GM18870 (cell line): Measurements from ENCODE around the gene TDO2.
"Not testable (repeated sequence)": the region's sequence is repeated elsewhere in the genome, so short reads cannot be mapped to it uniquely, and the experiment has no call there.

Experiments
- ATAC-seq: cut with Tn5 transposase; IDR thresholded peaks from one replicate; pipeline ENCODE4 v1.9.1; 2021; ENCODE audit warnings: moderate library complexity; ENCODE audit not compliant: unreplicated experiment

Gene TDO2

GRCh38 chr4:155906554-155907247 lies 3.2 kb downstream of the TDO2 start:
- ATAC-seq, result no peak

- ATAC-seq, result no peak
Measured at GRCh38 chr4:155907556-155907955, 4.1 kb downstream of the TDO2 start.

GRCh38 chr4:155908187-155909139 lies 5.0 kb downstream of the TDO2 start:
- no peak for ATAC-seq

- ATAC-seq, result no peak
Measured at GRCh38 chr4:155909615-155910226, 6.2 kb downstream of the TDO2 start.

GRCh38 chr4:155911905-155912304 lies 8.4 kb downstream of the TDO2 start:
- no peak for ATAC-seq

- no peak for ATAC-seq
Measured at GRCh38 chr4:155914782-155915181, 11.3 kb downstream of the TDO2 start.

- no peak for ATAC-seq
Measured at GRCh38 chr4:155921597-155921996, 18.1 kb downstream of the TDO2 start.

- ATAC-seq, result no peak
Measured at GRCh38 chr4:155924637-155925036, 21.1 kb downstream of the TDO2 start.

GRCh38 chr4:155929833-155930232 lies 26.3 kb downstream of the TDO2 start:
- peak; percentile 65 for ATAC-seq

GRCh38 chr4:155930330-155930729 lies 26.8 kb downstream of the TDO2 start:
- ATAC-seq, result no peak

- no peak for ATAC-seq
Measured at GRCh38 chr4:155931634-155932033, 28.1 kb downstream of the TDO2 start.

- ATAC-seq, result not testable (repeated sequence)
Measured at GRCh38 chr4:155934634-155935033, 31.1 kb downstream of the TDO2 start.

- ATAC-seq, result no peak
Measured at GRCh38 chr4:155935389-155935986, 32.0 kb downstream of the TDO2 start.

- no peak for ATAC-seq
Measured at GRCh38 chr4:155941085-155941790, 37.7 kb downstream of the TDO2 start.

GRCh38 chr4:155941820-155942219 lies 38.3 kb downstream of the TDO2 start:
- ATAC-seq, result no peak

- ATAC-seq, result no peak
Measured at GRCh38 chr4:155943605-155944291, 40.3 kb downstream of the TDO2 start.

GRCh38 chr4:155944516-155944915 lies 41.0 kb downstream of the TDO2 start:
- no peak for ATAC-seq

- no peak for ATAC-seq
Measured at GRCh38 chr4:155946486-155946885, 43.0 kb downstream of the TDO2 start.

GRCh38 chr4:155948541-155948940 lies 45.0 kb downstream of the TDO2 start:
- no peak for ATAC-seq

- ATAC-seq, result no peak
Measured at GRCh38 chr4:155950461-155950860, 47.0 kb downstream of the TDO2 start.
